B cell (primary cell): Measurements from ENCODE around the gene VPS39.

Source experiments
- EZH2 ChIP-seq: IDR thresholded peaks from 2 replicates; pipeline ENCODE4 v1.6.1; 2012; ENCODE audit warnings: borderline replicate concordance, low read depth, mild to moderate bottlenecking, moderate library complexity, low read length; ENCODE audit not compliant: insufficient read depth, poor library complexity, severe bottlenecking
- TF ChIP-seq, protein P1 (sequence below): fragments of 200-600 bp; IDR thresholded peaks from one replicate; pipeline ENCODE4 v1.8.0; 2022; ENCODE audit warnings: antibody characterized with exemption, mild to moderate bottlenecking

- TF ChIP-seq, protein P1, sequence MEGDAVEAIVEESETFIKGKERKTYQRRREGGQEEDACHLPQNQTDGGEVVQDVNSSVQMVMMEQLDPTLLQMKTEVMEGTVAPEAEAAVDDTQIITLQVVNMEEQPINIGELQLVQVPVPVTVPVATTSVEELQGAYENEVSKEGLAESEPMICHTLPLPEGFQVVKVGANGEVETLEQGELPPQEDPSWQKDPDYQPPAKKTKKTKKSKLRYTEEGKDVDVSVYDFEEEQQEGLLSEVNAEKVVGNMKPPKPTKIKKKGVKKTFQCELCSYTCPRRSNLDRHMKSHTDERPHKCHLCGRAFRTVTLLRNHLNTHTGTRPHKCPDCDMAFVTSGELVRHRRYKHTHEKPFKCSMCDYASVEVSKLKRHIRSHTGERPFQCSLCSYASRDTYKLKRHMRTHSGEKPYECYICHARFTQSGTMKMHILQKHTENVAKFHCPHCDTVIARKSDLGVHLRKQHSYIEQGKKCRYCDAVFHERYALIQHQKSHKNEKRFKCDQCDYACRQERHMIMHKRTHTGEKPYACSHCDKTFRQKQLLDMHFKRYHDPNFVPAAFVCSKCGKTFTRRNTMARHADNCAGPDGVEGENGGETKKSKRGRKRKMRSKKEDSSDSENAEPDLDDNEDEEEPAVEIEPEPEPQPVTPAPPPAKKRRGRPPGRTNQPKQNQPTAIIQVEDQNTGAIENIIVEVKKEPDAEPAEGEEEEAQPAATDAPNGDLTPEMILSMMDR = no peak
- TF ChIP-seq EZH2 = no peak
Measured at GRCh38 chr15:42136513-42136912, 71.6 kb downstream of the VPS39 start.
